NCI-H524 (cell line): ENCODE measurements around the gene CLEC11A.

Source experiments
- DNase-seq, 2 experiments: peaks; one replicate each; lab custom pipeline; 2025; lab: John Stamatoyannopoulos, UW

The CLEC11A gene

DNA sequence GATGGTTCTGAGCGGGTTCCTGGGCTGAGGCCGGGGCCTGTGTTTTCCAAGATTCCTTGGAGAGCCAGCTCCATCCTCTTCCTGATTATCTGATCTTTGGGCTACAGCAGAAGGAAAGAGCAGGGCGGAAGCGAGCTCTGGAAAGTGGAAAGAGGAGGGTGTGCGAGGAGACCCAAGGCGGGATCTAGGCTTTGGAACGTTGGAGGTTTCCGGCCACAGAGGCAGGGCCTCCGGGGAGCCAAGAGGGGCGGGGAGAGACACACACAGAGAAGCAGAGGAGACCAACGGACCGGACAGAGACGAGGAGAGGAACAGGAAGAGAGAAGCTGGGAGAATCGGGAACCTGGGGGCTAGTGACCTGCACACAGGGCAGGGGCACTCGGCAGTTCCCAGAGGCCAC lies at the start of gene CLEC11A:
TSS of gene CLEC11A (plus strand) at position 296 of the 400 bp plus-strand sequence. CDS start 162 bp downstream, outside the sequence.
- DNase-seq: no peak

GRCh38 chr19:50676625-50677197 lies 46.5 kb upstream of the CLEC11A start:
- DNase-seq: no peak

DNA sequence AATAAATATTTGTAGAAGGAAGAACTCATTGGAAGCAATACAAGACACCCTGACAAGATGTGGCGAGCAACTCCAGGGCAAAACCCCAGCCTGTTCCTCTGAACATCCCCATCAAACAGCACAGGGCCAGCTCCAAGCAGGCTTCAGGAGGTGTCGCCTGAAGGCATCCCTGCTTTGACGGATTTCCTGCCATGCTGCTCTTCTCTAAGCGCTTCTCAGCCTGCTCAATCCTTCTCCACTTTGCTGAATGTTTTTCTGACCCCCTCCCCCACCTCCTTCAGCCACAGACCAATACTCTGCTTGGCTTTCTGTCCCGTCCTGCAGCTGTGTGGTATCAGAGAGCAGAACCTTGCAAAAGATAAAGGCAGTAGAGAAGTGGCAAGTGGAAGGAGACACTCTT lies 45.5 kb upstream of the CLEC11A start:
- no peak for DNase-seq

GRCh38 chr19:50678323-50678722 lies 44.8 kb upstream of the CLEC11A start:
- no peak for DNase-seq

DNA sequence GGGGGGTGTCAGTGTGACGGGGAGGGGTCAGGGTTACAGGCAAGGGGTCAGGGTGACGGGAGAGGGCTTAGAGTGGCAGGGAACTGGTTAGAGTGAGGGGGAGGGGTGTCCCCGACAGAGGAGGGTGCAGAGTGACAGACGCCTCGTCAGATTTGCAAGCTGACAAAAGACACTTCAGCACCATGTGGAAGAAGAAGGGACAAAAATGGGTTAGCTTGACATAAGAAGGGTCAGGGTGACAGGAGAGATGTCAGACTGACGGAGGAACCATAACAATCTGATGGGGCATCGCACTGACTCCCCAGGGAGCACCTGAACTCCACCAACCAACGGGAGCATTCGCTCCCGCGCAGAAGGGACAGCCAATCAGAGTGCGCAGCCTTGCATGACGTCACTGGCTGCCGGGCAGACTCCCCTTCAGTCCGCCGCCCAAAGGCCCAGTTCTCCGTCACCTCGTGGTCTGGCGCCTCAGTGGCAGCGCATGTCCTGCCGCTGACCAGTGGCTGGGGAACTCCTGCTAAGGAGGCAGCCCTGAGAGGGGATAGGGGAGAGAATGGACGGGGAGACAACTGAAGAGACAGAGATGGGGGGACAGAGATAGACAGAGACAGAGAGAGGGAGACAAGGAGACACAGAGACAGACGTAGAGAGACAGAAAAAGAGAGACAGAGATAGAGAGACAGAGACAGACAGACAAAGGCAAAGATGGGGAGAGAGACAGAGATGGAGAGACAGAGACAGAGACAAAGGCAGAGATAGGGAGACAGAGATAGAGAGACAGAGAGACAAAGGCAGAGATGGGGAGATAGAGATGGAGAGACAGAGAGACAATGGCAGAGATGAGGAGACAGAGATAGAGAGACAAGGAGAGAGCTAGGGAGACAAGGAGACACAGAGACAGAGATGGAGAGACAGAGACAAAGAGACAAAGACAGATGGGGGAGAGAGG lies 43.7 kb upstream of the CLEC11A start:
- DNase-seq: peak; percentile 18 to 65

- DNase-seq: no peak
Measured at GRCh38 chr19:50686310-50687032, 36.7 kb upstream of the CLEC11A start.

DNA sequence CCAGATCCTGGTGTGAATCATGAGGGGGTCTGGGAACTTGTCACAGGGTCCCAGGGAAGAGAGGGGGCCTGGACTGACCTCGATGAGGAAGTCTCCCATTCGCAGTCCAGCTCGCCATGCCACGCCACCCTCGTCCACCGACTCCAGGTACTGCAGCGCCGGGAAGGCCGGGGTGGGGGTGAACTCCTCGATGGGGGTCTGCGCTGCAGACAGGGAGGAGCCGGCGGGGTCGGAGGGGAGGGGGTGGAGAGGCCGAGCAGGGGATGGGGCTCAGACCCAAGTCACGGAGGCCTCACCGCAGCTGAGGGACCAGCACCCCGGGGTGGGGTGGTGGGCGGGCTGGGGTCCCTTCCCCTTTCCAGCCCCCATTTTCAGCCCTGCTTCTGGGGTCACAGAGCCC lies 34.4 kb upstream of the CLEC11A start:
- no peak for DNase-seq

DNA sequence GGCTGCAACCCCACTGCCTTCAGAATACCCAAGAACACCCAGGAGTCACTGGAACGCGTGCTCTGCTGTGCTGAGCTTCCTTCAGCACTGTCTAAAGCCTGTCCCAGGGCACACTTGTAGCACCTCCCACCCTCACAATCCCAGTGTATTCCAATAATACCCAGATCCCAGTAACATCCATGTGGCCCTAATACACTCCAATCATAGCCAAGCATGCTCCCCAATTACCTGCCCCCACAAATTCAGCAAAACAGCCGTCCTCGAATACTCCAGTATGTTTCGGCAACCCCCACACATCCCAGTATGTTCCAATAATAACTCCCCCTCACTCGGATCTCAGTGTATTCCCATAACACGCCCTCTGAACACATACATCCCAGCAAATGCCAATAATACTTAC lies 32.7 kb upstream of the CLEC11A start:
- DNase-seq: no peak

- DNase-seq: peak in 1 of 2 experiments; percentile 42
Measured at GRCh38 chr19:50693064-50693975, 29.8 kb upstream of the CLEC11A start.

DNA sequence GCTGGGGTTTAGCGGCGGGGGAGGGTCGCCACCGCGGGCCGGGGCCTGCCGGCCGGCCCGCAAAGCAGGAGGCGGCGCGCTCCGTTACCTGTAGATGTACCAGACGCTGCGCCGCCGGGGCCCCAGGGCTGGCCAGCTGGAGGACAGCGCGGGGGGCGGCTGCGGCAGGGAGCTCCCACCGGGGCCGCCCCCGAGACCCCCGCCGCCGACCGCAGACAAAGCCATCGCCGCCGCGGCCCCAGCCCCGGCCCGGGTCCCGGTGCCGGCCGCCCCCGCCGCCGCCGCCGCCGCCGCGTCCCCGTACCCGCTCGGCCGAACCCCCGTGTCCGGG lies 28.4 kb upstream of the CLEC11A start:
- peak in 1 of 2 experiments; percentile 30 for DNase-seq

DNA sequence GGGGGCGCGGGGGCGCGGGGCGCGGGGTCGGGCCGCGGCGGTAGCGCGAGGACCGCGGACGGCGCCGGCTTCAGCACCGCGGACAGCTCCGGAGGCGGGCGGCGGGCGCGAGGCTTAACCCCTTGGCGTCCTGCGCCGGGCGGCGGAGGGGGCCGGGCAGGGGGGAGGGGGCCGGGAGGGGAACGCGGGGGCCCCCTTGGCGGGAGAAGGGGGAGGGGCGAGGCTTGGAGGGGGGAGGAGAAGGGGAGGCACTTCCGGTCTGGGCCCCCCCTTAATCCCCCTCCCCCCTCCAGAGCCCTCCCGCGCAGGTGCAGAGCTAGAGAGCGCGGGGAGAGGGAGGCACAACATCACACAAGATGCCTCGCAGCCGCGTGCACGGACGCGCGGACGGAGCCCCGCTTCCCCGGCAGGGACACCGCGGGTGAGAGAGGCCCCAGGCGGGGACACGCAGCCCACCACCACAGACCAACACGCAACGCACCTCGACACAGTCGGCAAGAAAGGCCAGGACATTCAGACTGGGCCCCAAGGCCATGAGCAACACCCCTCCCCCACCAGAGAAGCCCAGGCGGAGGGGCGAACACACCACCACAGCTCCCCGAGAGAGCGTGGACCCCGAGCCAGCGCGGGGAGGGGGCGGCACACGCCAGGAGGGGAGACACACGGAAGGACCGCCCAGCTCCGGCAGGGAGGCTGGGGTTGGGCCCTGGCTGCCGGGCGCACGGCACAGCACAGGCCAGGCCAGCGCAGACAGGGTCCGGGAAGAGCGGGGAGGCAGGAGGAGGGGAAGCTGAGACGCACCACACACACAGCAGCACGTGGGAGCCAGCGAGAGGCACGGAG lies 27.7 kb upstream of the CLEC11A start:
- peak; percentile 79 to 89 for DNase-seq

- DNase-seq: no peak
Measured at GRCh38 chr19:50696094-50696483, 27.1 kb upstream of the CLEC11A start.

DNA sequence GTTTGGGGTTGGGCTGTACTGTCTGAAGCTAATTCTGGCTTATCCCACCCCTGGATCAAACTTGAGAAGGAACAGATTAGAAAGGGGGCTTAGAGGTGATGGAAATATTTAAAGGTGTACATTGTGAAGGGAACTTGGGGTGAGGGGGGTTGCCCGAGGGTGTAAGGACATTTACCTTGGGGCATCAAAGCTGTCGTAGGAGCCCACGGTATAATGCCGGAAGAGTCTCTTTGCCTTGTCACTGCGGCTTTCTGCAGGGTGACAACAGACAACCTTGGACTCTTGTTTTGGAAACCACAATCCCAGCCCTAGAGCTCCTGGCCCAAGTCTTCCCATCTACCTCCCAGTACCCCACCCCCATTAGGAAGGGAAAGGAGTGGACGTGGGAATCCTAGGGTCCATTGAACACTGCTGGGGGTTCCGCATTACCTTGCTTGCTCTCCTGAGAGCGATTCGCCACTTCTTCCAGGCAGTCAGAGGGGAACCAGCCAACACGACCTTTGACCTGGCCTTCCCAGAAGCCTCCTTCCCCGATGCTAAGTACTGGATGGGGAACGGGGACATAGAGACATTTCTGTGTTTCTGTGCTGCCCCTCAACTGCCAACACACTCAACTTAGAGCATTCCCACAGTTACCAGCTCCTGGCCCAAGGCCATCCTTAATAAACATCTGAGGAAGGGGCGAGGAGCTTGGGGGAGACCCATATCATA lies 25.6 kb upstream of the CLEC11A start:
- DNase-seq: no peak

DNA sequence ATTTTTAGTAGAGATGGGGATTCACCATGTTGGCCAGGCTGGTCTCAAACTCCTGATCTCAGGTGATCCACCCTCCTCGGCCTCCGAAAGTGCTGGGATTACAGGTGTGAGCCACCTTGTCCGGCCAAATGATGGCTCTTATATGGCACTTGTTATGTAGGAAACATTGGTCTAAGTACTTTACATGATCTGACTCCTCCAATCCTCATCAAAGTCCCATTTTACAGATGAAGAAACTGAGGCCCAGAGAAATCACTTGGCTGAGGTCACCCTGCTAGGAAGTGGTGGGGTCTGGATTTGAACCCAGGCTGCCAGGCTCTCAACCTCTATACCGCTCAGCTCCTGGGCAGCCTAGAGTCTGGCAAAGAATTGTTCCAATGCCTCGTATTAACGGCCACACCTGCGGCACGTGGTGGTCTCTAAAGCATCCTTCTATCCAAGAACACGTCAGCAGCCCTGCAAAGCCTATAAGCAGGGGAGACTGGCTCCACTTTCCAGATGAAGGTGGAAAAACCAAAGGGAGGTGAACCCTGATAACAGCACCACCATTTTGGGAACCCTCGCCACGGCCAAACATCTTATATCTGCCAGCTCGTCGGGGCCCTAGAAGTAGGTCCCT lies 21.7 kb upstream of the CLEC11A start:
- no peak for DNase-seq

DNA sequence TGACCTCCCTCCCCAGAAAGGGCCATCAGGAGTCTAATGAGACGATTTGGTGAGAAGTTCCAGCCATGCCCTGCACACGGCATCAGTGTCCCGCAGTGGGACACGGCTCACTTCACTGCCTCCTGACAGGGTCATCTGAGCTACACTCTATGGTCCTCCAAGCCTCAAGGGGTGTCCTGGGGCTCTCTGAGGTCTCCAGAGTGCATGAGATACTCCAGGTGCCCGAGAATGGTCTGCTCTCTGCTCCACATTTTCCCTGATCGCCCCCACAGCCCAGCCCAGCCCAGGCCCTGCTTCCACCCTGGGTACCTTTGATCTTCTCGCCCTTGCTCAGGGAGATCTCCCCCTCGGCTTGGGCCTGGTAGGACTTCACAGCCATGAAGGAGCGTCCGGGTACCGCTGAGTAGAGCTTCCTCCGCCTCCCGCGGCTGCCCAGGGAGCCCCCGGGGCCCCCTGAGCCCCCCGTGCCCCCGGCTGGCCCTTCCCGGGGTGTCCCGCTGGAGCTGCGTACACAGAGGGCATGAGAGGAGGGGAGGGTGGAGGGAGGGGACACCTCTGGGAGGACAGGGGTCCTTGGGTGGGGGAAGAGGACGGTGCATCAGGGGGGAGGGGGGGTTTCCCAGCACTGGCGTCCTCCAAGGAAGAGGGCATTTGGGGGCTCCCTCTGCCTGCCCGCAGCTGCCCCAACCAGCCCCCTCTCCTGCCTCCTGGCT lies 20.9 kb upstream of the CLEC11A start:
- DNase-seq: no peak

- DNase-seq: peak in 1 of 2 experiments; percentile 52
Measured at GRCh38 chr19:50702871-50703829, 20.0 kb upstream of the CLEC11A start.

DNA sequence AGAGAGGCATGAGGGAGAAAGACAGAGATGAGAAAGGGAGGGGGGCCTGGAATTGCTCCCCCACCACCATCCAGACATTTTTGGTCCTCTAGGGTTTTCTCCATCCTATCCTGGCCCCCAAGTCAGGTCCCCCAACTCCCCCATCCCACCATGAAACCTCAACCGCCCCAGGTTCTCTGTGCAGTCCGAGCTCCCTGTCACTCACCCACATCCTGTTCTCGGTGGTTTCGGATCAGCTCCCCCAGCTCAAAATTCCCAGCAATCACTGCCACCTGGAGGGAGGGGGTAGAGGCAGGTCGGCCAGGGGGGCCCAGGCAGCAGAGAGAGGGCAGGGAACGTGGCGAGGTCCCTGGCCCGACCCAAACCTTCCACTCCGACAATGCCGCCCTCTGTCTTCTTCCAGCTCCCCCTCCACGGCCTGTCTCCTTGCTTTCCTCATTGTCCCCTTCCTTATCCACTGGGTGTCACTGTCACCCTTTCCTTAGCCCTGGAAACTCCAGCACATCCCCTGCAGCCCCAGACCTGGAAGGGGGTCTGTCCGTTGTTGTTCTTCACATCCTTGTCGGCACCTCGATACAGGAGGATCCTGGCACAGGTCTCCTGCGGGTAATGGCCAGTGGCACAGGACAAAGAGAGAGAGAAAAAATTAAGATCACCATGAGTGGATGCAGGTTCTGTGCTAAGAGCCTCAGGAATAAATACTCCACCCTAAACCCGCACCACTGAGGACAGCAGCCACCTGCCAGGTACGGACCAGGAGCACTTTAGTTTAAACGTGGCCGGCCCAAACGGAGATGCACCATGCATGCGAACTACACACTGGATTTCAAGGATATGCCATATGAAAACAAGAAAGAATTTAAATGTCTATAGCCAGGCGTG lies 19.0 kb upstream of the CLEC11A start:
- peak; percentile 15 to 72 for DNase-seq
